ENCODE data around the gene MLX.

The MLX gene

GRCh38 chr17:42566883-42567573 lies at the start of gene MLX:
Gene MLX, plus strand, starts transcription at chr17:42567100. Its CDS starts 25 bp downstream, at chr17:42567125.
- DNase-seq = peak; percentile 70

- DNase-seq = peak; percentile 28
These were observed 49.4 kb upstream of the MLX start for GRCh38 chr17:42517516-42517915.

DNA sequence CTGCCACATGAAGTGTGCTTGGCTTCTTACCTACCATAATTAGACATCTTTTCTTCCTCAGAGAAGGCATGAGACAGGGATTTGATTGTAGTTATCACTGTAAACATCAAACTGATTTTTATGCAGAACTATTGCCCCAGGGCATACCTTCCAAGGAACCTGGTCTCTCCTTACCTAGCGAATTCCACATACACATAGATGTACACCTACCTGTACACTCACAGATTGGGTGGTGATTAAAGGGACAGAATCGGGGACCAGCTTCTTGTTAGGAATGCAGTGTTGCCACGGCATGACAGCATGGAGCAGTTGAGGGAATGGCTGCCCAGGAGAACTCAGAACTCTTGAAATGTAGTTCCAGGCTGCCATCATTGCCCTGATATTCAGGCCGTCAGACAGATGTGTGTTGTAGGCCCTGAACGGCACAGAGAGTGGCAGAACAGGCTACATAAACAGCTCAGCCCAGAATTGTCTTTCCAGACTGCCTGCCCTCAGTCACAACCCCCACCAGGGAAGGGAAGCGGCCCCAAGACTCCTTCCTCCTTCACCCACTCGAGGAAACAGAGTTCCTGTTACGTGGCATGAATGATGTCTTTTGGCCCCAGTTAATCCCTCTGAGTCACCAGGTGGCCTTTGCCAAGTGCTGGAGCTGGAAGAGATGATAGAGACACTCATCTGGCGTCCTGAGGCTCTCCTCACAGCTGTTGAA lies 48.7 kb upstream of the MLX start:
- DNase-seq = peak; percentile 24

DNA sequence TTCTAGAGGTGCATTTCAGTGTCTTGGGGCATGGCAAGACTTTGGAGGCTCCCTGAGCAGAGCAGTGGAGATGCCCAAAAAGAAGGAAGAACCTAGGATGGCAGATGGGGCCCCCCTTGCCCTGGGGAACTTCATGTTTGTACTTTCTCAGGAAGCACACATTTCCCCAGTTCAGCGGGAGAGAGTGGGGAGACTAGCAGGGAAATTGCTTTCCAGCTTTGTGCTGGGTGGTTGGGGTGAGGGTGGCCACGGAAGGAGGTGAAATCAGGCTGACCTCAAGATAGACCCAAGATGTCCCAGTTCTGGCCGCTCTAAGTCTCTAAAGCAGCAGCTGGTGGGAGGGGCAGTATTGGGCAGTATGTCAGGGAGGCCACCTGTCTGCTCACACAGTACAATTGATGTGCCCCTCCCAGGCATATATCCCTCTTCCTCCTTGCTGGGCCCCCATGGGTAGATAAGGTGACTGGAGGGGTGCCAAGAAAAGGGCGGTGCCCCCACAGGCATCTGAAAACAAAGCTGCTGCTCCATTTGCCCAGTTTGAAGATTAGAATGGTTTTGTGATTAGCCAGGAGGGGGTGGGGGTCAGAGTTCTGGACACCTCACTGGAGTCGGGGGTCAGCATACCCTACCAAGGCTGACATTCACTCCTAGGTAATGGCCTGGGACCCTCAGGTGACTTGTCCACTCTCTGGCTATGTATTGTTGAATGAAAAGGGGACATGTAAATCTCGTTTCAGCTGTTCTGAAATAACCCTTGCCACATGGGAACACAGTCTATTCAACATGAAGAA lies 48.0 kb upstream of the MLX start:
- DNase-seq = peak; percentile 25

GRCh38 chr17:42519546-42520491 lies 47.1 kb upstream of the MLX start:
- peak; percentile 21 for DNase-seq

DNA sequence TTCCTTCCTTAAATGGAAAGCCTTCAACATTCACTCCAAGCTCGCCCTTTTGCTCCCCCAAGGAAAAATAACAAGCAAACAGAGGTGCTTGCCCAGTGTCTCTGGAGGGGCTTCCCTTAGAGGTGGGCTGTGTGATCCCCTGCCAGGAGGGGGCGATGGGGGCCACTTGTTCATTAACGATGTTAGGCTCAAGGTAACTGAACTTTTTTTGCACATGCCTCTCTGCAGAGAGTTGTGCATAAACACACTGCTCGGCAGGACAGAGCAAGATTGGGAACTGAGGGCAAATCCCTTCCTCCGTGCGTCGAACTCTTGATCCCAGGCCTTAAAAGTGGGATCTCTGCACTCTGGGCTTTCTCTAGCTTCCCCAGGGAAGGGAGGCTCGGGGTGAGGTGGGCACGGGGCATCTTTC lies 46.4 kb upstream of the MLX start:
- DNase-seq = no peak

- no peak for DNase-seq
These were observed 45.9 kb upstream of the MLX start for GRCh38 chr17:42521036-42521435.

DNA sequence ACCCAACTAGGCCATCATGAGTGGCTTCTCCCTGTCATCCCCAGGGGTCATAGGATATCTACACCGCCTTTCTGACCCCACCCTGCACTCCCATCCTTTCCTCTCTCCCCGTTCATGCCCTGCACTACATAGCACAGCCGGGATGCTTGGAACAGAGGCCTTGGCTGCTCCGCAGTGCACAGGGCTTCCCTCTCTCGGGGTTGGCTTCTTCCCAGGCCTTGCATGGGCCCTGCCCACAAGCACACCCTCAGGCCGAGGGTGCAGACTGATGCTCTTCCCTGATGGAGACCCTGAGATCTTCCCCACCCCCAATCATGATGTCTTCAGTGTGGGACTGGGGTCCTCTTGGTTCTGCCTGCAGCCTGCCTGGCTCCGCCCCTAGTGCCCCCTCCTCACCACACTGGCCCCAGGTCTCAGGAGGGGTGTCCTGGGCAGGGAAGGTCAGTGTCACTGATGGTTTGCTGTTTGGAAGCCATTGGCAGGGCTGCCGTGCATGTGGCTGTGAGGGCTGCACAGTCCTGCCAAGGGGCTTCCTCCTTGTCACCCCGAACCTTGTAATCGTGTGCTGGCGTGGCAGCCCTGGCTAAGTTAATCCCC lies 45.1 kb upstream of the MLX start:
- no peak for DNase-seq

DNA sequence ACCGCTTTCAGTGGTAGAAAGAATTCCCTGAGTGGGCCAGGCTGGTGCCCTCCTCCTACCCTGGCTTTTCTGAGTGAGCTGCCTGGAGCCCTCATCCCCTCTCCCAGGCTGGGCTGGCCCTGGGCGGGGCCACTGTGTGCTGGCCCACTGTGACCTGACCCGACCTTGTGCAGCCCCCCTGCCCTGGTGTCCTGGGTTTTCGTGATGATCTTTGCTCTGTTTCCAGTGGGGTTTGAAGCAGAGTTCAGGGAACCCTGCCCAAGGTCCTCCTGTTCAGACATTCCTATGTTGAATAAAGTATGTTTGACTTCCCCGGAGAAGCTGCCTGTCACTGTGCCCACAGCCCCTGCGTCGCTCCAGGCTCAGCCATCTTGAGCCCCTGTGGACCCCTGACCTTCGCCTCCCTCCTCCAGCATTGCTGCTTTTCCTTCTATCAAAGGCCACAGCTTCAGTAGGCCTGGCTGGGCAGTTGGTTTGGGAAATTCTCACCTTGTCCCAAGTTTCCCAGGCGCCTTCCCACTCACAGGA lies 44.6 kb upstream of the MLX start:
- no peak for DNase-seq

- no peak for DNase-seq
These were observed 44.1 kb upstream of the MLX start for GRCh38 chr17:42522798-42523278.

DNA sequence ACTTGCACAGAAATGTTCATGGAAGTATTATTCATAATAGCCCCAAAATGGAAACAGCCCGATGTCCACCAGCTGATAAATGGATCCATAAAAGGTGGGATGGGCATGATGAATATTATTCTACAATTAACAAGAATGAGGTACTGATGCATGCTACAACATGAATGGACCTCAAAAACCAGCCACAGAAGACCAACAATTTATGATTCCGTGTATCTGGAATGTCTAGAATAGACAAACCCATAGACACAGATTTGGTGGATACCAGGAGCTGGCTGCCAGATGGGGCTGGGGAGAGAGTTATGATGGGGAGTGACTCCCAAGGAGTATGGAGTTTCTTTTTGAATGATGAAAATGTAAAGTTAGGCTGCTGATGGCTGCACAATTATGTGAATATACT lies 41.7 kb upstream of the MLX start:
- DNase-seq = no peak

- DNase-seq = no peak
These were observed 40.9 kb upstream of the MLX start for GRCh38 chr17:42526031-42526444.

- no peak for DNase-seq
These were observed 39.0 kb upstream of the MLX start for GRCh38 chr17:42527932-42528331.

DNA sequence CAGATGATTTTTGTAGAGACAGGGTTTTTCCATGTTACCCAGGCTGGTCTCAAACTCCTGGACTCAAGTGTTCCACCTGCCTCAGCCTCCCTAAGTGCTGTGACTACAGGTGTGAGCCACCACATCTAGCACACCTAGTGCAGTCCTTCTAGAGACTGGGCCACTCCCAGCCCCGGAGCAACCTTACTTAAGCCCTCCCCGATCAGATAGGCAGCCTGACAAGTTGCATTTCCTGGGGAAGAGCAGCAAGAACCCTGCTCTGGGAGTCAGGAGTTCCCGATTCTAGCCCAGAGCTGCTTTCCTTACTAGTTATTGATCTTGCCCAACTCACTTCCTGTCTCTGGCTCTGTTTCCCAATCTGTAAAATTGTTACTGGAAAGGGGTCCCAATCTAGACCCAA lies 37.8 kb upstream of the MLX start:
- DNase-seq = peak; percentile 21

- DNase-seq = no peak
These were observed 35.9 kb upstream of the MLX start for GRCh38 chr17:42530952-42531454.

GRCh38 chr17:42531455-42532354 lies 35.2 kb upstream of the MLX start:
- DNase-seq = peak; percentile 41

DNA sequence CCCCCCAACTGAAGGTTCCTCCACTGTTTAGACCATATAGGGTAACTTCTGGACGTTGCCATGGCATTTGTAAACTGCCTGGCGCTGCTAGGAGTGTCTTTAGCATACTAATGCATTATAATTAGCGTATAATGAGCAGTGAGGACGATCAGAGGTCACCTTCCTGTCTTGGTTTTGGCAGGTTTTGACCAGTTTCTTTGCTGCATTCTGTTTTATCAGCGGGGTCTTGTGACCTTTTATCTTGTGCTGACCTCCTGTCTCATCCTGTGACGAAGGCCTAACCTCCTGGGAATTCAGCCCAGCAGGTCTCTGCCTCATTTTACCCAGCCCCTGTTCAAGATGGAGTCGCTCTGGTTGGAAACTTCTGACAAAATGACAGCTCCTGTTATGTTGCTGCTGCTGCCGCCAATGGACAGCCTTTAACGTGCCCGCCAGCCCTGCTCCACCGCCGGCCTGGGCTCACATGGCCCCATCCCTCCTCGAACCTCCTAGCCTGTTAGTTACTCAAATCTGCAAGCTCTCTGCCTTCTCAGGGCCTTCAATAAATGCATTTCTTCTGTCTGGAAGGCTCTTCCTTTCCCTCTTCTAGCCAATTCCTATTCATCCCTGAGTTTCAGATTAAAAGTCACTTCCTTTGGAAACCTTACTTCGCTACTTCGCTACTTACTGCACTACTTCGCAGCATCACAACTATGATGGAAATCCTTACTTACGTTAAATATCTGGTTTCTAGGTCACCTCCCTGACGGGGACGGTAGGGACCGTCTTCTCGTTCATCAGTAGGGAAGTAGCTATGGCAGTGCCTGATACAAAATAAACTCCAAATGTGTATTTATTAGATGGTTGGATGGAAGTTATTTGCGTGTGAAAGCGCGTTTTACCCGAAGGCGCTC lies 31.5 kb upstream of the MLX start:
- DNase-seq = peak; percentile 60

DNA sequence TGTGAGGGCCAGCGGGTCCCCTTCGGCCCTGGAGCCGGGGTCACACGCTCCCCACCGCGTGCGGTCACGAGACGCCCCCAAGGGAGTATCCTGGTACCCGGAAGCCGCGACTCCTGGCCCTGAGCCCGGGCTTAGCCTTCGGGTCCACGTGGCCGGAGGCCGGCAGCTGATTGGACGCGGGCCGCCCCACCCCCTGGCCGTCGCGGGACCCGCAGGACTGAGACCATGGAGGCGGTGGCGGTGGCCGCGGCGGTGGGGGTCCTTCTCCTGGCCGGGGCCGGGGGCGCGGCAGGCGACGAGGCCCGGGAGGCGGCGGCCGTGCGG lies 30.9 kb upstream of the MLX start, which contains the start of gene NAGLU:
TSS of gene NAGLU (plus strand) at position 194 of the 324 bp plus-strand sequence. CDS start at position 226, 32 bp downstream.
- peak; percentile 61 for DNase-seq

Measured in GF-D8 (cell line).